ENCODE results near the gene RBMS3.

DNA sequence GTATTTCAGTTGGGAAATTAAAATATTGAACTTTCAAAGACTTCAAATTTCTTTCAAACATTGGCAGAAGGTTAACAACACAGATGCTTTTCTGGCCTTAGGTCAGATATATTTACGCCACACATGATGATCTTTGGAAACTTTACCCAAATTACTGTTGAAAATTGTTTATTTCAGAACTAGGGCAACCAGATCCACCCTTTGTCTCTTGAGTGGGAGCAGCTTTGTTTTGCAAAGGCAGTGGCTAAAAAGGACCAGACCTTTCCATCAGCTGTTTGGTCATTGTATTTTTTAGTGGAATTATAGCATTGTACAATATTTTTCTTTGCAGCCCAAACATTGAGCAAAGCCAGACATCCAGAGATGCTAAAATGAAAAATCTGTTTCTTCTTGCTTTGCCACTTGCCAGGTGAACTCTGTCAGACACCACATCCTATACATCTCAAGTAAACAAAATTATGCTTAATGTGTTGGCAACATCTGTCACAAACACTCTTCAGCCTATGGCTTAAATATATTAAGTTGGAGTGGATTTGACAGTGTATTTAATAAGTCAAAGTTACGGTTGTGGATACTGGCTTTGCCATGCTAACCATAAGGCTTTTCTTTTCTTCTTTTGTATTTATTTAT, 651.9 kb downstream of the RBMS3 start:
- TF ChIP-seq, protein P1, sequence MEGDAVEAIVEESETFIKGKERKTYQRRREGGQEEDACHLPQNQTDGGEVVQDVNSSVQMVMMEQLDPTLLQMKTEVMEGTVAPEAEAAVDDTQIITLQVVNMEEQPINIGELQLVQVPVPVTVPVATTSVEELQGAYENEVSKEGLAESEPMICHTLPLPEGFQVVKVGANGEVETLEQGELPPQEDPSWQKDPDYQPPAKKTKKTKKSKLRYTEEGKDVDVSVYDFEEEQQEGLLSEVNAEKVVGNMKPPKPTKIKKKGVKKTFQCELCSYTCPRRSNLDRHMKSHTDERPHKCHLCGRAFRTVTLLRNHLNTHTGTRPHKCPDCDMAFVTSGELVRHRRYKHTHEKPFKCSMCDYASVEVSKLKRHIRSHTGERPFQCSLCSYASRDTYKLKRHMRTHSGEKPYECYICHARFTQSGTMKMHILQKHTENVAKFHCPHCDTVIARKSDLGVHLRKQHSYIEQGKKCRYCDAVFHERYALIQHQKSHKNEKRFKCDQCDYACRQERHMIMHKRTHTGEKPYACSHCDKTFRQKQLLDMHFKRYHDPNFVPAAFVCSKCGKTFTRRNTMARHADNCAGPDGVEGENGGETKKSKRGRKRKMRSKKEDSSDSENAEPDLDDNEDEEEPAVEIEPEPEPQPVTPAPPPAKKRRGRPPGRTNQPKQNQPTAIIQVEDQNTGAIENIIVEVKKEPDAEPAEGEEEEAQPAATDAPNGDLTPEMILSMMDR (IDR thresholded peaks at IDR 0.05), result no peak
- TF ChIP-seq EZH2 (IDR thresholded peaks at IDR 0.05) (no peak), EZH2phosphoT487 (IDR thresholded peaks at IDR 0.05) (no peak)
